Stimulated activated effector memory CD8-positive, alpha-beta T cell treated with anti-CD3 and anti-CD28 coated beads, Interleukin-12 subunit alpha, Interleukin-12 subunit beta, amount 100 ng/mL, for 72 hours (primary cell): Measurements from ENCODE around the gene DENND2D.

Source experiments
- ATAC-seq: fragments of 150-1000 bp; cut with Tn5 transposase; 2 replicates; pipeline ENCODE4 v1.10.0; 2021
- DNase-seq, 2 donors: peaks; one replicate each; pipeline ENCODE4 v3.0.0; 2021 to 2022; ENCODE audit warnings: low spot score in 2 of 2
- H3K27ac Mint-ChIP-seq: one replicate; pipeline ENCODE4 v1.8.0; 2022; ENCODE audit warnings: mild to moderate bottlenecking, mixed read lengths
- H3K36me3 Mint-ChIP-seq: one replicate; pipeline ENCODE4 v1.8.0; 2022; ENCODE audit warnings: mild to moderate bottlenecking, mixed read lengths
- H3K4me1 Mint-ChIP-seq: one replicate; pipeline ENCODE4 v1.8.0; 2022; ENCODE audit warnings: mixed read lengths
- H3K4me3 Mint-ChIP-seq: one replicate; pipeline ENCODE4 v1.8.0; 2022; ENCODE audit warnings: mild to moderate bottlenecking, mixed read lengths
- H3K9me3 Mint-ChIP-seq: one replicate; pipeline ENCODE4 v1.8.0; 2022; ENCODE audit warnings: mixed read lengths

The DENND2D gene

DNA sequence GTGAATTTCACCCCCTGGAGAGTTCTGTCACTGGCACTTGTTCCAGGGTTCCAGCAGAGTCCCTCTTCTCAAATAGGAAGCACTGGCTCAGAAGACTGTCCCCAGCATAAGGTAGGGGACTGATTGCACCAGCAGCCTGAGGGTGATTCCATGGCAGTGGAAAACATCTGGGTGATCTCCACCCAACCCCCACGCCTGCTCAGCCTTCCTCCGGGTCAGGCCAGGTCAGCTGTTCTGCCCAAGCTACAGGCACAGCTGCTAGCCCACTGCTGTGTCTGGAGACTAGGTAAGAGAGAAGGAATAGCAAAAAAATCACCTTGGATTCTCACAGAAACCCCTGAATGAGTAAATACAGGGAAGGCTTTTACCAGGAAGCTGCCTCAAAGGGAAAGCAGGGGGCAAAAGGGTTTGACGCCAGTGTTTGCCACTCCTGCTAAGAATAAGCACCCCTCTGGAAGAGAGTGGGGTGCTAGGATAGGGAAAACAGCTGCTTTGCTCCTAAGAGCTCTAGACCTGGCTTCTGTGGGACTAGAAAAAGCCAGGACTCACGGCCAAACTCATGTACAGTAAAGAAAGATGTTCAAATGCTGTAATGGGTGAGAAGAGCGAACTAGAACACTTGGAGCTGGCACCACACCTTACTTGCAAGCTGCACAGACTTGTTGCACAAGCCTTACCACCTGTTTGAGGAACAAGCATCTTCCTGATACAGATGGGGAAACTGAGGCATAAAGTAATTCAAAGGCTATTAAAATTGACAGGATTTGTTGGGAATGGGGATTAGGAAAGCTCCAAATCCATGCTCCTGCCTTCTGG lies 1.0 kb upstream of the DENND2D start:
- no peak for DNase-seq

DNA sequence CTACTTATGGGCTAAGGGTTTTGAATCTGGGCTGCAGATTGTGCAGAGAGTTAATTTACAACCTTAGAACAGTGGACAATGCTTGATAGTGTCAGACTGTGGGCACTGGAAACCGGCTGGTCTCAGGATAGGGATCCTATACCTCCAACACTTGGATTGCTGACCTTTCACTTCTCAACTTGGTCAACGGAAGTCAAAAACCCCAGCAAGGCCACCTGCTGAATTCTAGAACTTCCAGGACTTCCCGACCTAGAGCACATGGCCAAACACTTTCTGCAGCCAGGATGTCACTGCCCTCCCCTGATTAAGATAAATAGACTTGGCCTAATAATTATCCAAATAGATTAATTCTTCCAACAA lies 336 bp upstream of the DENND2D start:
- ATAC-seq (no peak), DNase-seq (no peak)
- H3K9me3 Mint-ChIP-seq: no peaks in the 10 kb centered on the region
- H3K4me1 Mint-ChIP-seq: peaks cover 82% of the 10 kb centered on the region
- H3K4me3 Mint-ChIP-seq: peak overlapping the region; percentile 90
- H3K27ac Mint-ChIP-seq: peak overlapping the region; percentile 97
- peaks cover 65% of the 10 kb centered on the region for H3K36me3 Mint-ChIP-seq

More for the DNA sequence above, 1.0 kb upstream of the DENND2D start:
- Mint-ChIP-seq H3K36me3 (peaks cover 58% of the 10 kb centered on the region), H3K4me1 (peaks cover 76% of the 10 kb centered on the region), H3K4me3 (peak overlapping the region; percentile 90), H3K27ac (peak overlapping the region; percentile 97), H3K9me3 (no peaks in the 10 kb centered on the region)
- ATAC-seq: no peak

DNA sequence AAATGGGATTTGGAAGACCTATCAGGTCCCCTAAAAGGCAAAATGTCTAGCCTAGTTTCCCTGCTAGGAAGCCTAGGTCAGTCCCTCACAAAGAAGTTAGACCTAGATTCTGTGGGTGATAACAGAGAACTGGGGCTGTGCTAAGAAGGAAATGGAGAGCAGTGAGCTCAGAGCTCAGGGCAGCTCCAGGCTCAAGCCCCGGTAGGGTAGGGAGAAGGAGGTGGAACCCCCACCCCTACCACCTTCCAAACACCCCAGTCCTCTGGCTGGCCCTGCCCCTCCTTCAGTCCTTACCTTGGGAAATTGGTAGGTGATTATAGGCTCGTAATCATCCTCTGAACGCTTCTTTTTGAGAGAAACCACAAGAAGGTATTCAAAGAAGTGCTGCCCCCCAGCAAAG lies 1.1 kb downstream of the DENND2D start:
- Mint-ChIP-seq H3K27ac (peak overlapping the region; percentile 97), H3K4me3 (peak overlapping the region; percentile 90), H3K36me3 (peaks cover 72% of the 10 kb centered on the region), H3K4me1 (peaks cover 84% of the 10 kb centered on the region), H3K9me3 (no peaks in the 10 kb centered on the region)
- ATAC-seq (no peak), DNase-seq (peak in 1 of 2 donors; percentile 55)

DNA sequence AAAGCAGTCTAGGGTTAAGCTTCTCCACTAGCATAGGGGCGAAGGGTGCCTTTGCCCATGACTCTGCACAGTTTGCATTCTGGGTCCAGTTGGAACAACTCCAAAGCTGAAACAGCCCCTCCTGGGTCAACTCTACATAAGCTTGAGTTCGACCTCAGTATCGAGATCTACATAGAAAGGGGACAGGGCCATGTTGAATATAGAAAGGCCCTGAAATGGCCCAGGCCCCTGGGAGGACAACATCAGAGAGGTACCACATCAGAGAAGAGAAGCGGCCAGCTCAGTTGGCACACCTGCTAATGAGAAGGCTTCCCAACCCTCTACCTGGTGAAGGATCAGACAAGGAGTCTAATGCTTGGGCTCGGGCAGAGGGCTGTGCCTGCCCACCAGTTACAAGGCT lies 1.6 kb downstream of the DENND2D start:
- DNase-seq (no peak), ATAC-seq (no peak)
- H3K4me1 Mint-ChIP-seq: peaks cover 89% of the 10 kb centered on the region
- no peaks in the 10 kb centered on the region for H3K9me3 Mint-ChIP-seq
- H3K36me3 Mint-ChIP-seq: peaks cover 76% of the 10 kb centered on the region
- H3K4me3 Mint-ChIP-seq: peak overlapping the region; percentile 90
- peak overlapping the region; percentile 97 for H3K27ac Mint-ChIP-seq

DNA sequence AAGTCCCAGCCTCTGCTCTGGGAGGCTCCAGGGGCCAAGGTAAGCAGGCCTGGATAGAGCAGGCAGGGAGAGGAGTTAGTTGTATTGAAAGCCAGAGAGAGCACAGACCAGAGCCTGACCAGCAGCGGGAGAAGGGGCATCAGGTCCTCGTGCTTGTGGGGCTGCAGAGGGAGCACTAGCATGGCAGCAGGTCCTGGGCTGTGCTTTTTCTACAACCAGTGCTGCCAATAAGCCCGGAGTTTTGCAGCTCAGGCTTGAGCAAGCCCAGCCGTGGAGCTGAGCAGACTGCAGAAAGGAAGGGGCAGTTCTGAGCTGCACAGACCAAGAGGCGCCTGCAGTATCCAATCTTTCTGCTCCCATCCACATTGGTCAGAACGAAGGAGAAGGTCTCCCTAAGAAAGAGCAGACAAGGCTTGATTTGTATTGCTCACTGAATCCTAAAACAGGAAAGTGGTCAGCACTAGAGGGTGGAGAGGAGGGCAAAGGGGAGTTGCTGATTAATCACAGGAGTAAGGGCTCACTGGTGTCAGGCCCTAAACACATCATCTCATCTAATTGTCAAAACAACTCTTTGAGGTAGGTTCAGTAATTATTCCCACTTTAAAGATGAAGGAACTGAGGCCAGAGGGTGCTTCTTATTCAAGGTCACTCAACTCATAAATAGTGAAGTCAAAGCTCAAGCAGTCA lies 2.7 kb downstream of the DENND2D start:
- Mint-ChIP-seq H3K36me3 (peaks cover 78% of the 10 kb centered on the region), H3K4me3 (peak overlapping the region; percentile 90), H3K9me3 (no peaks in the 10 kb centered on the region), H3K4me1 (peaks cover 94% of the 10 kb centered on the region), H3K27ac (peak overlapping the region; percentile 97)
- DNase-seq (peak in 1 of 2 donors; percentile 73), ATAC-seq (peak; percentile 68)

DNA sequence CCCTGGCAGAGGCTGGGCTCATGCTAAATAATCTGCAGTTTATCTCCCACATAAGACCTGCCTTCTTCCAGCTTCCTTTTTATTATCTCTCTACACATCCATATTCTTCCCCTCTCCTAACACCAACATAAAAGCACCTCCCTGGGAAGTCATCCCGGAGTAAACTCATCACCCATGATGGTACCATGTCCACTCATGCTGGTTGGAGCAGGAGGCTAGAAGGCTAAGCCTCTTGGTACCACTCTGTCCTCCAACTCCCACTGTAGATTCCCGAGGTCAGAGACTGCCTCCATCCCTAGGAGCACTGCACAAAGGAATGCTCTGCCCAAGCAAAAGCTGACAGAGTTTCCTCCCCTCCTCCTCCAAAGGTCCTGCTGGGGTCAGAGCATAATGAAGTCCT lies 4.2 kb downstream of the DENND2D start:
- DNase-seq (no peak), ATAC-seq (no peak)
- Mint-ChIP-seq H3K27ac (peak overlapping the region; percentile 97), H3K4me3 (peak overlapping the region; percentile 90), H3K4me1 (peaks cover 94% of the 10 kb centered on the region), H3K36me3 (peaks cover 93% of the 10 kb centered on the region), H3K9me3 (no peaks in the 10 kb centered on the region)

DNA sequence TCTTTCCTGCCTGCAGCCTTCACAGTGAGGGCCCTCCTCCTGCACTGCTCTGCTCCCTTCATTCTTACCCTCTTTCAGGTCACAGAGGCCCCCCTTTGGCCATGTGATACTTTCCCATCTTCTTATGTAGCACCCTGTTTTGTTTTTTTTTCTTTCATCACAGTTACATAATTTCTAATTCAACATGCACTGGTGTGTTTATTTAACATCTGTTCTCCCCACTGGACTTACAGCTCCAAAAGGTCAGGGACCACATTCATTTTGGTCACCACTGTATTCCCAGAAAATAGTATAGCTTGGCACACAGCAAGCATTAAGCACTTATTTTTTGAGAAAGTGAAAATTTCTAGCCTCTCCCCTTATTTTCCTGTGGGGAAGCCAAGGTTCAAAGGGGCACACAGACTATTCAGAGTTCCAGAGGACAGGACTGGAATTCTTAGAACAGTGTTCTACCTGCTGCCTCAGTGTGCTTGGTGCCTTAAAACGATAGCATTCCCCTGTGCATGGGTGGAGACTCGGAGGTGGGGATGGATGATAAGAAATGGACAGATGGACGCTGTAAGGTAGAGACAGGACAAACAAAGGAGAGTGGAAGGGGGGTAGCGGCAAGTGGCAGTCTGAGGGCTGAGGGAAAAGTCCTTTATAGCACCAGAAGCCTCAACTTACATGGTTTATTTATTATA lies 5.3 kb downstream of the DENND2D start:
- H3K4me1 Mint-ChIP-seq: peaks cover 94% of the 10 kb centered on the region
- no peak for DNase-seq
- peaks cover 100% of the 10 kb centered on the region for H3K36me3 Mint-ChIP-seq
- peak overlapping the region; percentile 90 for H3K4me3 Mint-ChIP-seq
- no peaks in the 10 kb centered on the region for H3K9me3 Mint-ChIP-seq
- peak overlapping the region; percentile 97 for H3K27ac Mint-ChIP-seq
- no peak for ATAC-seq

DNA sequence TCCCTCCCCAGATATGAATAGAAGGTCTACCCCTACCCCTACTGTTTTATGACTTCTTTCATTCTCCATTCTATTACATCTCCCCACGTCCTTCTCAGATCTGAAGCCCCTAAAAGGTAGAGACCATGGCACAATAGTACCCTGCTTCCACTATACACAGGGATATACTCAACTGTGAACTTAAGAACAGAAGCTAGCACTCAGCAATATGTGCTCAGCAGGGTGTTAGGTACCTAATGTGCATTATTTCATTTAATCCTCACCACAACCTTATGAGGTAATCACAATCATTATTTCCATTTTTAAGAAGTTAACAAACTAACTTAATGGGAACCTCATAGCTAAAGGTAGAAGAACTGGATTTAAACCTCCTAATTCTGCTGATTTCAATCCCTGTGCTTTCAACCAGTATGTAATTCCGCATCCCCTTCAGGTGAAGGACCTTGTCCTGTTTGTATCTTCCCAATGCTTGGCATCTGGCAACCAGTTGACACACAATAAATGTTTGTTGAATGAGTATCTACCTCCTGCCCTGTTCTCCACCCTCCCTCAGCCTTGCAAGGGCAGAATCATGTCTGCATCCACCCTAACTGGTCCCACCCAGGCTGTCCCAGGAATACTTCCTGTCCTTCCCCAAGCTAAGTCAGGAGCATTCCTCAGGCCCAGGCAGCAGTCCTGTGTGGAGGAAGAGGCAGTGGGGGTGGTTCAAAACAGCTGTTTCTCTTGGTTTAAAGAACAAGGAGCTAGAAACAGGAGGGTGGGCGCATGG lies 6.5 kb downstream of the DENND2D start:
- peaks cover 100% of the 10 kb centered on the region for H3K36me3 Mint-ChIP-seq
- peaks cover 100% of the 10 kb centered on the region for H3K4me1 Mint-ChIP-seq
- H3K4me3 Mint-ChIP-seq: peak overlapping the region; percentile 90
- no peaks in the 10 kb centered on the region for H3K9me3 Mint-ChIP-seq
- no peak for DNase-seq
- H3K27ac Mint-ChIP-seq: peak overlapping the region; percentile 97
- ATAC-seq: peak; percentile 25

DNA sequence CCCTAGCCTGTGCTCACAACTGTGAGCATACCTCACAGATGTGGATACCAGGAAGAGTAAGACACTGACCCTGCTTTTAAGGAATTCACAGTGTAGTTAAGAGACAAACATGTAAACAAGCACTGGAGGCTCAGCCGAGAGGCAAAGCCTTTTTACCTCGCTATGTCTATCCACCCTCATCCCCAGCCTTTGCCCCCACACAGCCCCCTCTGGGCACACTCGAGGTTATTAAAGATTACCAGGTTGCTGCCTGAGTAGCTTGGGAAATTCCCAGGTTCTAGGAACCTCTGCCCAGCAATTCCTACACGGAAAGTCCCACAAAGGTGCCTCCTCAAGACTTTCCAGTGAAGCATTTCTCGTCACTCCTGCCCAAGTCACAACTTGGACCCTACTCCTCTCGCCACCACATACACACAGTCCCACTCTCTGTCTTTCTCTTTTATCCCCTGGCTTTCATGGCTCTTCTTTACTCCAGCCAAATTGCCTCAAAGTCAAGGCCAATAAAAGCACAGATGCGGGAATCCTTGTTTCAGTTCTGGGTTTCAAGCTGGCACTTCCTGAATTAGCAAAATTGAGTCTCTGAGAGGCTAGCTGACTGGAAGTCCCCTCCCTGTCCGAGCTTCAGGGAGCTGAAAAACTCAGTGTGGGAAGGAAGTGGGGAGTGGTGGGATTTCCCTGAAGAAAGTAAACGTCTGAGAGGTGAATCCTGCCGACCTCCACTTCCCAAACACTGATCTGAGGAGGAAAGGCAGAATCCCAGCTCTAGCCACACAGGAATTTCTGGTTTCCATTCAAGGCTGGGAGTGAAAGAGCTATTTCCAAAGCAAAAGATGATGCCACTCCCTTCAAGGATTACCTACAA lies 7.6 kb downstream of the DENND2D start:
- peaks cover 100% of the 10 kb centered on the region for H3K36me3 Mint-ChIP-seq
- DNase-seq (peak in 1 of 2 donors; percentile 68), ATAC-seq (peak; percentile 38)

DNA sequence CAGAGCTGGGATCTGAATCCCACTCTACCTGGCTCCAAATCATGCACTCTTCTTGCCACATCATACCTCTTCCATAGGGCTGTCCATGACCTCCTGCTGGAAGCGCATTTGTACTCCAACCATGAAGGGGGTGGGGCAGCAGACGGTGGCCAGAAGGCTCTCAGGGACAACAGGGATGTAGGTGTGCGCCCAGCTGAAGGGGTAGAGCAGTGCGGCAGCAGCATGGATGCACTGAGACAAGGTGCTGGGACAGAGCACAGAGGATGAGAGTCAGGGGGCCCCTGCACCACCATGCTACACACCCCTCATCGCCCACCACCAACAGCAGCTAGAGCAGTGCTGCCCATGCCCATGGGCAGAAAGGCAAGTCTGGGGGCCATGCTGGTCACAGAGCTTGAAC lies 8.4 kb downstream of the DENND2D start:
- Mint-ChIP-seq H3K9me3 (no peaks in the 10 kb centered on the region), H3K4me1 (peaks cover 97% of the 10 kb centered on the region), H3K27ac (peak overlapping the region; percentile 97), H3K36me3 (peaks cover 100% of the 10 kb centered on the region), H3K4me3 (peak overlapping the region; percentile 90)
- DNase-seq (no peak), ATAC-seq (no peak)

More for the DNA sequence above, 7.6 kb downstream of the DENND2D start:
- no peaks in the 10 kb centered on the region for H3K9me3 Mint-ChIP-seq
- H3K27ac Mint-ChIP-seq: peak overlapping the region; percentile 97
- peak overlapping the region; percentile 90 for H3K4me3 Mint-ChIP-seq
- peaks cover 98% of the 10 kb centered on the region for H3K4me1 Mint-ChIP-seq

DNA sequence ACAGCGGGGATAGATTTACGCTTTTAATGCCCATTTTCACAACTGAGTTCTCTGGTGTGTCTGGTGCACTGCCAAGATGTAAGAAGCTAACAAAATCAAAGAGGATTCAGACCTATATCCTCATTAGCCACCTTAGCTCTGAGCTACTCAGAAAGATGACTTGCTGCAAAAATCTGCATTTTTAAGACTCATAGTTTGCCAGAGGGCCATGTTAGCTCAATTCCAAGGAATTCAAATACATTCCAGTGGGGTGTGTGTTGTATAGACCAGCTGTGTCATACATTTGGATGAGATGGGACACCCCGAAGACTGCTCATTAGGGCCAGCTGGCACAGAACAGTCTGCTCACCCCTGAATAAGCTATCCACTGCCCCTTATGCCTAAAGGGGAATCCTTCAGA lies 8.9 kb downstream of the DENND2D start:
- Mint-ChIP-seq H3K4me1 (peaks cover 97% of the 10 kb centered on the region), H3K36me3 (peaks cover 100% of the 10 kb centered on the region), H3K9me3 (no peaks in the 10 kb centered on the region), H3K27ac (peak overlapping the region; percentile 97), H3K4me3 (no peak overlapping the region)
- no peak for DNase-seq
- ATAC-seq: no peak

DNA sequence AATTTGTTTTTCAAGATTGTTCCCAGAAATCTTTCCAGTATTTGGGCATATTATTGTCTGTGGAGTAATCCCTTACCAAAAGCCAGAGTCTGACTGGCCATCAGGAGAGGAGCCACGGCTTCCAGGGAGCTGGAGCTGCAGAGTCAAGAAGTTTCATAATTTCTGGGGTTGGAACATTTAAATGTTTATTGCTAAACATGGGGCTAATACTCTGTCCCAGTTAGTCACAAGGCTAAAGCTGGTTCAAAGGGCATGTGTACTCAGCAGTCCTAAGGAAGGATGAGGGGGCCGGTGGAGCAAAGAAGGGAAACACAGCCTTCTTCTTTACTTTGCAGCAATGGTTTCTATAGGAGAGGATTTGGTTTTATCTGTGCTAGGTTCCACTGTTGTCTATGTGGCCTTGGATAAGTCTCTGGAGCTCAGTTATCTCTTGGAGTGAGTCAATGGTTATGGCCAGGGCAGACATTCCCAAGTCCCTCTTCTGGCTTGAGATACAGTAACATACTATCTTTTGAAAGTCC lies 9.5 kb downstream of the DENND2D start:
- DNase-seq (no peak), ATAC-seq (no peak)
- H3K9me3 Mint-ChIP-seq: no peaks in the 10 kb centered on the region
- no peak overlapping the region for H3K4me3 Mint-ChIP-seq
- H3K36me3 Mint-ChIP-seq: peaks cover 100% of the 10 kb centered on the region
- peaks cover 93% of the 10 kb centered on the region for H3K4me1 Mint-ChIP-seq
- peak overlapping the region; percentile 97 for H3K27ac Mint-ChIP-seq

DNA sequence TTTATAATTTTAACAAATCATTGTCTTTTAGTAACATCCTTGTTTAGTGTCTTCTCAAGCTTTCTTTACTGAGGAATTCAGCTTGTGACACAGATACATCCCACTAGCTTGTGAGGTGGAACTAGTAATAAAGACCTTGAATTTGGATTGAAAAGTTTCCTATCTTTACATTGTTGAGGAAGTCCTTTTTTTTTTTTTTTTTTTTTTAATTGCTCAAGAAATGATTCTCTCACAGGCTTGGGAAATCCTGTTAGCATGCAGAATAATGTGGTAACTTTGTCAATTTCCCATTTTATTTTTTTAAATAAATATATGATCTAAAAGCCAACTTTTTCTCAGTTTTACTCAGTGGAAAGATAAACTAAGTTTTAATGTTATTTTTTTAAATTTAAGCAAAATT lies 15.8 kb downstream of the DENND2D start:
- ATAC-seq (no peak), DNase-seq (no peak)
- Mint-ChIP-seq H3K27ac (peak overlapping the region; percentile 97), H3K36me3 (peaks cover 95% of the 10 kb centered on the region), H3K9me3 (no peaks in the 10 kb centered on the region), H3K4me1 (peaks cover 50% of the 10 kb centered on the region), H3K4me3 (no peak overlapping the region)
